VCaP (cell line): Measurements from ENCODE around the gene SNX7.

ENCODE experiments used
- H3K27ac ChIP-seq: fragments of 450-650 bp; 2 replicates; pipeline ENCODE4 v1.5.1; 2017
- CTCF ChIP-seq: fragments of 450-650 bp; conservative IDR thresholded peaks from 2 replicates; pipeline ENCODE4 v1.5.1; 2017; ENCODE audit warnings: mild to moderate bottlenecking, moderate library complexity

Gene SNX7

GRCh38 chr1:98660940-98661543 lies 479 bp upstream of the SNX7 start:
- peak overlapping the region; percentile 66 for H3K27ac ChIP-seq
- TF ChIP-seq CTCF = no peak

DNA sequence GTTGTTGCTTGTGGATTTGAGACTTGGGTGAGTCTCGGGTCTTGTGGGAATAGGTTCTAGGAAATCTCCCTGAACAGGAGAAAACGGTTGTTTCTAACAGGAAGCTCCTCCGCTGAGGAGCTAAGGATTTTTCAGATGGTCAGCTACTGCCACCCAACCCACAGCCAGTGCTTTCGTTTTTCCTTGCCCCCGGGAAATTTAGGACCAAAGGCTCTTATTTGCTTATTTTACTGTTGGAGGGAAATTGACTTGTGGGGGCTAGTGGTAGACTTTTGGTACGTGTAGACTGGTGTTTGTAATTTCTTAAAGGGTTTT lies 792 bp downstream of the SNX7 start:
- peak overlapping the region; percentile 66 for H3K27ac ChIP-seq
- TF ChIP-seq CTCF = no peak

DNA sequence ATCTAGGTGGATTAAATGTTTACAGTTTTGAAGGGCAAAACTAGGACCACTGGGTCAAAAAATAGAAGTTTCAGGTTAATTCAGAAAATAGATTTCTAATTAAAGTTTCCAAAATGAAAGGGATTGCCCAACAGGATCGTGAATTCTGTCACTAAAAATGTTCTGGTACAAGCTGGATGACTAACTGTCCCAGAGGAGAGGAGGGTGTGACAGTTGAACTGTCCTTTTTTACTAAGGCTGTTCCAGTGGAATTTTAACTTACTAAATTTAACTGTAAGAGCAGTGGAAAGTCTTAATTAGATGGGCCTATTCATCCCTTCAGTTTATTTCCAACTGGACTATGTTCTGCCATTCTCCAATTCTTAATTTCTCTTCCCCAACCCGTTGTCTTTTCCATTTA lies 7.2 kb downstream of the SNX7 start:
- no peak for TF ChIP-seq CTCF
- no peak overlapping the region for H3K27ac ChIP-seq

DNA sequence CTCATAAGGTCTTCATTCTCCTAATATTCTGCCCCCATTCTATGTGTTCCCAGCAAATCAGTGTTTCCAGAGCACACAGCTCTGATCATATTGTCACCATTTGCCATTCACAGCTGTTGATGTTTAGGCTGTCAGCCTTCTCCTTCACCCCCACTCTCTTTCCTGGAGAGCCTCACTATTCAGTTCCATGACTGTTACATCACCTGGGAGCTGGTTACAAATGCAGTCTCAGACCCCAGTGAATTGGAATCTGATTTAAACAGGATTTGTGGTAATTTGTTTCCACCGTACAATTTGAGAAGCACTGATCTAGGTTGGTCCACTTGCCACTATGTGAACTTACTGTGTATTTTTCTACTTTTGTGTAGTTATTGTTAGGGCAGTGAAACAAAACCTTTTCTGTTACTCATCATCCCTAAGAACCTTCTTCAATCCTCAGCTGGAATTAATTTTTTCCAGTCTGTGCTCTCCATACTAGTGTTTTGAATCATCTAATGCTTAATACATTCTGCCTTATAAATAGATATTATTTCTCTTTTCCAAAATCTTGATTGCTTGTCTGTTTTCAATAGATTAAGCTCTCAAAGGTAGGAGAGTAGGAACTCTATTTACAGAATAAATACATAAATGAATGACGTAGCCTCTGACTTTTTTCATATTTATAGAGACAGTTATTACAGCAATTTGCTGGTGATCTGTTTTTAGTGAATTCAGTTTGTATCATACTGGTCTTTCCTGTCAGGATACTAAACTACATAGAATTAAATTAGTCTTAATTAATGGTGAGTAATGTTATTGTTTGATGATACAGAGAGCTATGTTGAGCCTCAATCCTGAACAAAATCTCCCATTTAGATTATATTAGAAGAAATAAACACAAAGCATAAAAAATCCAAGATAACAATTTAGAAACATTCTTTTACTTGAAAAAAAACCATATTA lies 8.1 kb downstream of the SNX7 start:
- H3K27ac ChIP-seq = no peak overlapping the region
- no peak for TF ChIP-seq CTCF

DNA sequence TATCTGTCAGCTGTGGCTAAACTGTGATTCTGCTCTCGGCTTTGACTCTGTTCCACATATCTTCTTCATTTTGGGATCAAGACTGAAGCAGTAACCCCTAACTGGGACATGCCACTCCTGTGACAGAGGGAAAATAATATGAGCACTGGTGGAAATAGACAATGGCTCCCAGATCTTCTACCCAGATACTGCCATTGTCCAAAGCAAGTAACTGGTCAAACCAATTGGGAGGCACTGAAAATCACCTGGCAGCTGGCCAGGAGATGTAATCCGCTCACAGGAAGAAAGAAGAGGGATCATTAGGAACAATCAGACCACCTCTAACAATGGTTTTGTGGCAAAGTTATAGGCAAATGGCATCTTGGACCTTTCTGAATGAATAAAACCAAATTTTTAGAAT lies 10.7 kb downstream of the SNX7 start:
- no peak overlapping the region for H3K27ac ChIP-seq
- TF ChIP-seq CTCF = no peak

DNA sequence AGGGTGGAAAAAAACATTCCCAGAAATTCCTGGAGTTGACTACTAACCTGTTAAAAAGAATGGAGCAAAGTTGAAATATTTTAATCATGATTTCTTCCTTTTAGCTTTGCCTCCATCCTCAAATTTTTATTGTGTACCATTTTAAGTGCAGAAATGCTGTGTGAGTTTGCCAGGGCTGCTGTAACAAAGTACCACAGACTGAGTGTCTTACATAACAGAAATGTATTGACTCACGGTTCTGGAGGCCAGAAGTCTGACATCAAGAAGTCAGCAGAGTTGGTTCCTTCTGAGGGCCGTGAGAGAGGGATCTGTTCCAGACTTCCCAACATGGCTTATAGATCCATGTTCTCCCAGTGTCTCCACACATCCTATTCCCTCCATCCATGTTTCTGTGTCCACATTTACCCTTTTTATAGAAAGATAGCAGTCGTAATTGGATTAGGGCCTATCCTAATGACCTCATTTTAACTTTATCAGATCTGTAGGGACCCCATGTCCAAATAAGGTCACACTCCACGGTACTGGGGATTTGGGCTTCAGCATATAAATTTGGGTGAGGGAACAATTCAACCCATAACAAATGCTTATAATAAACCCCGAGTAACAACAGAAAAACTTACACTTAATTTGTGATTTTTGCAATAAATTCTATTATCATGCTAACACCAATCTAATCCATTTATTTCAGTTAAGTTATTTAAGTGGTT lies 12.7 kb downstream of the SNX7 start:
- no peak for TF ChIP-seq CTCF
- no peak overlapping the region for H3K27ac ChIP-seq

GRCh38 chr1:98675282-98675681 lies 13.8 kb downstream of the SNX7 start:
- no peak overlapping the region for H3K27ac ChIP-seq
- no peak for TF ChIP-seq CTCF
